ENCODE results near the gene RALGAPA2. TPM values are rescaled to one million over a fixed set of nuclear protein-coding genes. Genes with fewer than 3 reads are reported as not detected.

Gene RALGAPA2
- total and polyA plus RNA-seq, 7 donors = 8.4 to 23.2 (median 18.5) TPM

DNA sequence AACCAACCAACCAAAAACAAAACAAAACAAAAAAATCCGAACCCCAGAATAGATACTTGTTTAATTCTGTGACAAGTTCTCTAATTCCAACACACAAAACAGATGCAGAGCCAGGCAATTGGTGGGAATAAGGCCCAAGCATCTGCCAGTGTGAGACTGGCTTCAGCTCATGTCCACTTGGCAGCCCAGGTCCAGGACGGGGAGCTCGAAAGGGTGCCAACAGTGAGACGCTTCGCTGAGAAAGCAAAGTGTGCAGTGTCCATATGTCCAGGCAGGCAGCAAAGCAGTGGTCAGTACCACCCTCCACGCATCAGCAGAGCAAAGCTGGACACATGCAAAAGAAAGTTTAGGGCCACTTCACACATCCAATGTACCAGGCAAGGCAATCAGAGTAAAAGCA, 102.9 kb downstream of the RALGAPA2 start:
- TF ChIP-seq POLR2A (IDR thresholded peaks at IDR 0.05) = no peak
- TF ChIP-seq, protein P1, sequence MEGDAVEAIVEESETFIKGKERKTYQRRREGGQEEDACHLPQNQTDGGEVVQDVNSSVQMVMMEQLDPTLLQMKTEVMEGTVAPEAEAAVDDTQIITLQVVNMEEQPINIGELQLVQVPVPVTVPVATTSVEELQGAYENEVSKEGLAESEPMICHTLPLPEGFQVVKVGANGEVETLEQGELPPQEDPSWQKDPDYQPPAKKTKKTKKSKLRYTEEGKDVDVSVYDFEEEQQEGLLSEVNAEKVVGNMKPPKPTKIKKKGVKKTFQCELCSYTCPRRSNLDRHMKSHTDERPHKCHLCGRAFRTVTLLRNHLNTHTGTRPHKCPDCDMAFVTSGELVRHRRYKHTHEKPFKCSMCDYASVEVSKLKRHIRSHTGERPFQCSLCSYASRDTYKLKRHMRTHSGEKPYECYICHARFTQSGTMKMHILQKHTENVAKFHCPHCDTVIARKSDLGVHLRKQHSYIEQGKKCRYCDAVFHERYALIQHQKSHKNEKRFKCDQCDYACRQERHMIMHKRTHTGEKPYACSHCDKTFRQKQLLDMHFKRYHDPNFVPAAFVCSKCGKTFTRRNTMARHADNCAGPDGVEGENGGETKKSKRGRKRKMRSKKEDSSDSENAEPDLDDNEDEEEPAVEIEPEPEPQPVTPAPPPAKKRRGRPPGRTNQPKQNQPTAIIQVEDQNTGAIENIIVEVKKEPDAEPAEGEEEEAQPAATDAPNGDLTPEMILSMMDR (IDR thresholded peaks at IDR 0.05) = no peak
- no peak for TF ChIP-seq EP300 (IDR thresholded peaks at IDR 0.05)
- no peak for TF ChIP-seq POLR2AphosphoS5 (IDR thresholded peaks at IDR 0.05)
- Histone ChIP-seq H3K4me1 (peaks cover 0 to 5% (median 0%) of the 10 kb centered on the region in 4 donors), H3K36me3 (peaks cover 0 to 9% (median 0%) of the 10 kb centered on the region in 4 donors), H3K27me3 (no peaks in the 10 kb centered on the region), H3K9me3 (no peaks in the 10 kb centered on the region), H3K4me3 (no peak overlapping the region), H3K27ac (no peak overlapping the region)
- DNase-seq = no peak
- intact Hi-C loops (cut with DNase I) = no loop called here
- 94 to 97% methylated on average over 6 of the region's 6 CpGs for WGBS, 2 donors

DNA sequence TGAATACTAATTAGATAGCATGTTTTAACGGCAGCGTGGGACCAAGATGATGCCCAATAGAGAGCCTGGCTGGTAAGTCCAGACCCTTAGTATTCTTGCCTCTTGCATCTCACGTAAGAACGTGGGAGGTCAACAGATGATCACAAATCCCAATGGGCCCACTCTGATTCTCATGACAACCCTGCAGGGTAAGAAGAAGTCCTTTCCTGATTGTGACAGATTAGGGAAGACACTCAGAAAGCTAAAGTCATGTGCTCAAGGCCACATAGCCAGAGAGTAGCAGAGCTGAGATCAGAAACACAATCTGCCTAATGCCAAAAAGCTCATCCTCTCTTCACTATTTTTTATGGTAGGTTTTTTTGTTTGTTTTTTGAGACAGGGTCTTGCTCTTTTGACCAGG, 103.8 kb downstream of the RALGAPA2 start:
- no peaks in the 10 kb centered on the region for H3K9me3 ChIP-seq
- 96 to 98% methylated on average over 4 of the region's 4 CpGs for WGBS, 2 donors
- no peak for DNase-seq
- H3K36me3 ChIP-seq = peaks cover 0 to 8% (median 0%) of the 10 kb centered on the region in 4 donors
- H3K27ac ChIP-seq = no peak overlapping the region
- intact Hi-C loops (cut with DNase I) = no loop called here
- H3K4me1 ChIP-seq = peaks cover 0 to 5% (median 0%) of the 10 kb centered on the region in 4 donors
- no peaks in the 10 kb centered on the region for H3K27me3 ChIP-seq
- H3K4me3 ChIP-seq = no peak overlapping the region
- TF ChIP-seq POLR2A (IDR thresholded peaks at IDR 0.05) = no peak
- TF ChIP-seq, protein P1 (IDR thresholded peaks at IDR 0.05) = no peak
- no peak for TF ChIP-seq EP300 (IDR thresholded peaks at IDR 0.05)
- TF ChIP-seq POLR2AphosphoS5 (IDR thresholded peaks at IDR 0.05) = no peak

- Histone ChIP-seq H3K4me1 (peaks cover 0 to 5% (median 0%) of the 10 kb centered on the region in 4 donors), H3K4me3 (no peak overlapping the region), H3K9me3 (no peaks in the 10 kb centered on the region), H3K36me3 (peaks cover 0 to 8% (median 0%) of the 10 kb centered on the region in 4 donors), H3K27me3 (no peaks in the 10 kb centered on the region), H3K27ac (no peak overlapping the region)
- 91 to 93% methylated on average over 1 of the region's 1 CpG for WGBS, 2 donors
- intact Hi-C loops (cut with DNase I) = no loop called here
- TF ChIP-seq POLR2A (IDR thresholded peaks at IDR 0.05) (no peak), POLR2AphosphoS5 (IDR thresholded peaks at IDR 0.05) (no peak), EP300 (IDR thresholded peaks at IDR 0.05) (no peak)
- TF ChIP-seq, protein P1 (IDR thresholded peaks at IDR 0.05) = no peak
- no peak for DNase-seq
These were observed 104.4 kb downstream of the RALGAPA2 start for GRCh38 chr20:20608041-20608440.

- Histone ChIP-seq H3K27me3 (no peaks in the 10 kb centered on the region), H3K9me3 (no peaks in the 10 kb centered on the region), H3K27ac (no peak overlapping the region), H3K36me3 (peaks cover 0 to 13% (median 0%) of the 10 kb centered on the region in 4 donors), H3K4me1 (peaks cover 0 to 3% (median 0%) of the 10 kb centered on the region in 4 donors), H3K4me3 (no peak overlapping the region)
- intact Hi-C loops (cut with DNase I) = no loop called here
- TF ChIP-seq POLR2A (IDR thresholded peaks at IDR 0.05) (no peak), EP300 (IDR thresholded peaks at IDR 0.05) (no peak), POLR2AphosphoS5 (IDR thresholded peaks at IDR 0.05) (no peak)
- TF ChIP-seq, protein P1 (IDR thresholded peaks at IDR 0.05) = no peak
- WGBS, 2 donors = 96 to 97% methylated on average over 1 of the region's 1 CpG
- no peak for DNase-seq
These were observed 105.6 kb downstream of the RALGAPA2 start for GRCh38 chr20:20606881-20607280.

DNA sequence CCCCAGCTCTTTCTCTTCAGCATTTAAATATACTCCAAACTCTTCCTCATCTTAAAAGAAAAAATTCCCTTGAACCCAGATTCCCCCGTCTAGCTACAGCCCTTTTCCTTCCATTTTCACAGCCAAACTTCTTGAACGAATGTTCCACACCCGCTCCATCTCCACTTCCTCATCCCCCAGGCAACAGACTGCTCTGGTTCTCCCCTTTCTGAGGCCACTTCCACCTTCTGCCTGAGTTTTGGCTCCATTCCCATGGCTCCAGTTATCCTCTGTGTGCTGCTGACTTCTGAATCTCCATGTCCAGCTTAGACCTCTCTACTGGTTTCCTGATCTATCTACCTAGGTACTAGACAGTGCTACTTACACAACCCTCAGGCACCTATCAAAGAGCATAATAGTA, 106.4 kb downstream of the RALGAPA2 start:
- Histone ChIP-seq H3K9me3 (no peaks in the 10 kb centered on the region), H3K4me1 (no peaks in the 10 kb centered on the region), H3K36me3 (peaks cover 0 to 16% (median 1%) of the 10 kb centered on the region in 4 donors), H3K4me3 (no peak overlapping the region), H3K27ac (no peak overlapping the region), H3K27me3 (no peaks in the 10 kb centered on the region)
- TF ChIP-seq POLR2A (IDR thresholded peaks at IDR 0.05) (no peak), EP300 (IDR thresholded peaks at IDR 0.05) (no peak), POLR2AphosphoS5 (IDR thresholded peaks at IDR 0.05) (no peak)
- TF ChIP-seq, protein P1 (IDR thresholded peaks at IDR 0.05) = no peak
- 79% methylated on average over 3 of the region's 3 CpGs for WGBS, 2 donors
- no peak for DNase-seq
- intact Hi-C loops (cut with DNase I) = no loop called here
